ENCODE results near the gene INSR. TPM values are rescaled to one million over a fixed set of nuclear protein-coding genes. Genes with fewer than 3 reads are reported as not detected.

The INSR gene
- total and polyA plus RNA-seq, 2 donors (not counting 3 experiments of a cell fraction or from before 2014, with no cell fraction given), result 4.9 to 19.5 TPM

GRCh38 chr19:7251494-7251893, 42.7 kb downstream of the INSR start:
- DNase-seq (ENCODE audit: low read depth, low spot score) (no peak), FAIRE-seq (no peak)
- no peak overlapping the region for H3K4me2 ChIP-seq (ENCODE audit: insufficient read depth, low read length)
- no peaks in the 10 kb centered on the region for H3K4me1 ChIP-seq (ENCODE audit: control insufficient read depth, extremely low read depth, insufficient read depth, low read length)
- H3K27ac ChIP-seq (ENCODE audit: insufficient read depth, low read depth, low read length), result no peak overlapping the region
- H3K4me3 ChIP-seq (replicated peaks in 1 of 3; ENCODE audit: insufficient read depth in 1 of 3, low read depth in 1 of 3, low read length in 3 of 3), result no peak overlapping the region
- no peaks in the 10 kb centered on the region for H3K9me1 ChIP-seq (replicated peaks; ENCODE audit: control insufficient read depth, extremely low read depth, insufficient read depth, low read length)
- no peaks in the 10 kb centered on the region for H3K9me3 ChIP-seq (replicated peaks; ENCODE audit: control insufficient read depth, insufficient read depth, low read length)
- no peaks in the 10 kb centered on the region for H3K27me3 ChIP-seq (ENCODE audit: control insufficient read depth in 2 of 2, insufficient read depth in 2 of 2, low read length in 2 of 2)
- no peaks in the 10 kb centered on the region for H4K20me1 ChIP-seq (replicated peaks; ENCODE audit: control insufficient read depth, extremely low read depth, insufficient read depth, low read length)
- no peak overlapping the region for H3K9ac ChIP-seq (replicated peaks; ENCODE audit: extremely low read depth, insufficient read depth, low read length)
- no peaks in the 10 kb centered on the region for H3K79me2 ChIP-seq (ENCODE audit: control insufficient read depth, insufficient read depth, low read length)
- TF ChIP-seq, protein P1, sequence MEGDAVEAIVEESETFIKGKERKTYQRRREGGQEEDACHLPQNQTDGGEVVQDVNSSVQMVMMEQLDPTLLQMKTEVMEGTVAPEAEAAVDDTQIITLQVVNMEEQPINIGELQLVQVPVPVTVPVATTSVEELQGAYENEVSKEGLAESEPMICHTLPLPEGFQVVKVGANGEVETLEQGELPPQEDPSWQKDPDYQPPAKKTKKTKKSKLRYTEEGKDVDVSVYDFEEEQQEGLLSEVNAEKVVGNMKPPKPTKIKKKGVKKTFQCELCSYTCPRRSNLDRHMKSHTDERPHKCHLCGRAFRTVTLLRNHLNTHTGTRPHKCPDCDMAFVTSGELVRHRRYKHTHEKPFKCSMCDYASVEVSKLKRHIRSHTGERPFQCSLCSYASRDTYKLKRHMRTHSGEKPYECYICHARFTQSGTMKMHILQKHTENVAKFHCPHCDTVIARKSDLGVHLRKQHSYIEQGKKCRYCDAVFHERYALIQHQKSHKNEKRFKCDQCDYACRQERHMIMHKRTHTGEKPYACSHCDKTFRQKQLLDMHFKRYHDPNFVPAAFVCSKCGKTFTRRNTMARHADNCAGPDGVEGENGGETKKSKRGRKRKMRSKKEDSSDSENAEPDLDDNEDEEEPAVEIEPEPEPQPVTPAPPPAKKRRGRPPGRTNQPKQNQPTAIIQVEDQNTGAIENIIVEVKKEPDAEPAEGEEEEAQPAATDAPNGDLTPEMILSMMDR (IDR thresholded peaks at IDR 0.05; ENCODE audit: extremely low read depth in 1 of 2, insufficient read depth in 1 of 2, low read depth in 1 of 2, low read length in 2 of 2), result no peak
- no peak for TF ChIP-seq EZH2 (IDR thresholded peaks at IDR 0.05; ENCODE audit: borderline replicate concordance, low read depth, low read length, severe bottlenecking)
- TF ChIP-seq FOS (IDR thresholded peaks at IDR 0.05; ENCODE audit: borderline replicate concordance, insufficient read depth, low read length), result no peak
- TF ChIP-seq POLR2A (IDR thresholded peaks at IDR 0.05; ENCODE audit: low read depth, low read length), result no peak
- TF ChIP-seq JUN (IDR thresholded peaks at IDR 0.05; ENCODE audit: borderline replicate concordance, insufficient read depth, insufficient read length, low read depth), result no peak
- no peak for TF ChIP-seq MAX (IDR thresholded peaks at IDR 0.05; ENCODE audit: insufficient read depth, insufficient read length)
- TF ChIP-seq GATA2 (IDR thresholded peaks at IDR 0.05; ENCODE audit: insufficient read depth, insufficient read length, low read depth, low read length), result no peak
- no peak for TF ChIP-seq MYC (IDR thresholded peaks at IDR 0.05; ENCODE audit: low read depth, low read length)
- no peak for TF ChIP-seq POLR2AphosphoS5 (IDR thresholded peaks at IDR 0.05; ENCODE audit: insufficient read depth, low read depth, low read length)
- intact Hi-C loops (cut with micrococcal nuclease) (no loop called here), dilution Hi-C loops (cut with MboI; ENCODE audit: extremely low pct_ligation_motif_present, low sequenced_read_pairs) (no loop called here)
- ChIA-PET CTCF (no interaction called here), POLR2A (no interaction called here)
- no TSS peak for BruUV-seq (replicated peaks)
- H2AFZ ChIP-seq (ENCODE audit: low read depth, low read length), result no peak overlapping the region
- no peaks in the 10 kb centered on the region for H3K36me3 ChIP-seq (ENCODE audit: control insufficient read depth in 2 of 2, extremely low read depth in 1 of 2, insufficient read depth in 2 of 2, low read length in 2 of 2)

Measured in endothelial cell of umbilical vein (primary cell).